Endothelial cell of umbilical vein (primary cell): ENCODE data around the gene LHX6. TPM values are rescaled to one million over a fixed set of nuclear protein-coding genes. Genes with fewer than 3 reads are reported as not detected.

Experiments used
- BruUV-seq: library from RNA; stranded (reverse); fragments of 400-500 nt; replicated peaks from 2 replicates; lab custom pipeline; 2021; lab: Mats Ljungman, UMichigan
- CTCF ChIA-PET: fragments of 300-600, 350-600 bp; sonication (Branson Sonifier 250); formaldehyde crosslinking; loops from one replicate; lab custom pipeline; 2021; ENCODE audit warnings: antibody characterized with exemption, inconsistent platforms; lab: Charles Lee
- POLR2A ChIA-PET: fragments of 300-600, 350-600 bp; sonication (Branson Sonifier 250); formaldehyde crosslinking; loops from one replicate; lab custom pipeline; 2021; ENCODE audit warnings: antibody characterized with exemption, inconsistent platforms; lab: Charles Lee
- DNase-seq: peaks from one replicate; pipeline ENCODE4 v3.0.0-alpha.2; 2011; ENCODE audit warnings: low read depth, low spot score
- FAIRE-seq: peaks from 2 replicates; lab custom pipeline; 2011; peaks lifted over from hg19 to GRCh38; lab: Jason Lieb, UNC
- H2AFZ ChIP-seq: 2 replicates; pipeline ENCODE4 v1.6.0; 2012; ENCODE audit warnings: low read depth, low read length, control low read depth, inconsistent platforms
- H3K27ac ChIP-seq: 2 replicates; pipeline ENCODE4 v1.5.1; 2011; ENCODE audit warnings: low read depth, mild to moderate bottlenecking, control low read depth, low read length, moderate library complexity; ENCODE audit not compliant: insufficient read depth
- H3K27me3 ChIP-seq, 2 experiments: 2 replicates each; pipeline versions ENCODE4 v1.6.0 to v1.6.1; 2011; ENCODE audit warnings: low read length in 2 of 2, mixed read lengths in 1 of 2; ENCODE audit not compliant: control insufficient read depth in 2 of 2, insufficient read depth in 2 of 2
- H3K36me3 ChIP-seq, 2 experiments: 2 replicates in 1 of 2; 3 replicates in 1 of 2; pipeline ENCODE4 v1.5.1; 2011; ENCODE audit warnings: low read length in 2 of 2, mild to moderate bottlenecking in 1 of 2, moderate library complexity in 1 of 2; ENCODE audit not compliant: control insufficient read depth in 2 of 2, insufficient read depth in 2 of 2; ENCODE audit errors: extremely low read depth in 1 of 2
- H3K4me1 ChIP-seq: 3 replicates; pipeline ENCODE4 v1.5.1; 2011; ENCODE audit warnings: mild to moderate bottlenecking, low read length; ENCODE audit not compliant: control insufficient read depth, insufficient read depth; ENCODE audit errors: extremely low read depth
- H3K4me2 ChIP-seq: 2 replicates; pipeline ENCODE4 v1.6.1; 2011; ENCODE audit warnings: low read length, control low read depth, mixed read lengths; ENCODE audit not compliant: insufficient read depth
- H3K4me3 ChIP-seq, 3 experiments: fragments of 200-600 bp in 1 of 3; sonication (generic), shearing (Covaris generic) in 1 of 3; replicated peaks in 1 of 3; 2 replicates each; pipeline ENCODE4 v1.5.1; 2011 to 2016; ENCODE audit warnings: control low read depth in 3 of 3, low read length in 3 of 3, mild to moderate bottlenecking in 2 of 3, inconsistent platforms in 1 of 3, low read depth in 1 of 3, moderate library complexity in 1 of 3; ENCODE audit not compliant: insufficient read depth in 1 of 3
- H3K79me2 ChIP-seq: 2 replicates; pipeline ENCODE4 v1.6.0; 2012; ENCODE audit warnings: low read length, inconsistent platforms; ENCODE audit not compliant: control insufficient read depth, insufficient read depth
- H3K9ac ChIP-seq: replicated peaks from 2 replicates; pipeline ENCODE3; 2011; ENCODE audit warnings: low read length, control low read depth; ENCODE audit not compliant: insufficient read depth; ENCODE audit errors: extremely low read depth
- H3K9me1 ChIP-seq: replicated peaks from 3 replicates; pipeline ENCODE4 v1.6.0; 2011; ENCODE audit warnings: mild to moderate bottlenecking, low read length; ENCODE audit not compliant: control insufficient read depth, insufficient read depth; ENCODE audit errors: extremely low read depth
- H3K9me3 ChIP-seq: replicated peaks from 2 replicates; pipeline ENCODE4 v1.5.1; 2012; ENCODE audit warnings: low read length, inconsistent platforms; ENCODE audit not compliant: control insufficient read depth, insufficient read depth
- H4K20me1 ChIP-seq: replicated peaks from 2 replicates; pipeline ENCODE3; 2011; ENCODE audit warnings: mild to moderate bottlenecking, low read length; ENCODE audit not compliant: control insufficient read depth, insufficient read depth; ENCODE audit errors: extremely low read depth
- CTCF ChIP-seq, 2 donors: IDR thresholded peaks; 1 replicate in 1 of 2; 2 replicates in 1 of 2; pipeline ENCODE4 v1.5.1; 2011; ENCODE audit warnings: low read length in 2 of 2, mild to moderate bottlenecking in 2 of 2, moderate library complexity in 2 of 2, control low read depth in 1 of 2, inconsistent platforms in 1 of 2, low read depth in 1 of 2; ENCODE audit not compliant: insufficient read depth in 1 of 2; ENCODE audit errors: extremely low read depth in 1 of 2
- EZH2 ChIP-seq: IDR thresholded peaks from 2 replicates; pipeline ENCODE4 v1.6.1; 2012; ENCODE audit warnings: borderline replicate concordance, low read depth, mild to moderate bottlenecking, moderate library complexity, low read length, inconsistent platforms; ENCODE audit not compliant: severe bottlenecking
- FOS ChIP-seq: IDR thresholded peaks from 2 replicates; pipeline ENCODE4 v1.6.1; 2011; ENCODE audit warnings: mild to moderate bottlenecking, low read length, moderate library complexity, borderline replicate concordance; ENCODE audit not compliant: insufficient read depth
- GATA2 ChIP-seq: IDR thresholded peaks from 2 replicates; pipeline ENCODE4 v1.7.0; 2011; ENCODE audit warnings: low read depth, mild to moderate bottlenecking, moderate library complexity, mixed read lengths, low read length; ENCODE audit not compliant: insufficient read length, insufficient read depth
- JUN ChIP-seq: IDR thresholded peaks from 2 replicates; pipeline ENCODE4 v1.6.1; 2011; ENCODE audit warnings: borderline replicate concordance, low read depth; ENCODE audit not compliant: insufficient read length, insufficient read depth
- MAX ChIP-seq: IDR thresholded peaks from 2 replicates; pipeline ENCODE4 v1.6.1; 2011; ENCODE audit not compliant: insufficient read depth, insufficient read length
- MYC ChIP-seq: IDR thresholded peaks from one replicate; pipeline ENCODE4 v1.6.1; 2011; ENCODE audit warnings: mild to moderate bottlenecking, low read depth, low read length
- POLR2A ChIP-seq: IDR thresholded peaks from 2 replicates; pipeline ENCODE4 v1.6.1; 2012; ENCODE audit warnings: low read depth, mild to moderate bottlenecking, control low read depth, low read length
- POLR2AphosphoS5 ChIP-seq: IDR thresholded peaks from 2 replicates; pipeline ENCODE4 v1.6.1; 2012; ENCODE audit warnings: low read depth, mild to moderate bottlenecking, control low read depth, low read length, moderate library complexity; ENCODE audit not compliant: insufficient read depth
- dilution Hi-C: fragments of 300-500 bp; cut with MboI; formaldehyde crosslinking; loops from one replicate; pipeline ENCODE4 v1.15.0; 2019; ENCODE audit warnings: low sequenced_read_pairs; ENCODE audit not compliant: extremely low pct_ligation_motif_present
- intact Hi-C: fragments of 100-400 bp; cut with micrococcal nuclease; formaldehyde crosslinking; loops from one replicate; pipeline ENCODE4 v1.10.0; 2022
- polyA plus RNA-seq, 4 experiments: library from polyadenylated mRNA; depleted of rRNA in 3 of 4; stranded (reverse) in 3 of 4; unstranded in 1 of 4; fragments of >200 nt; gene quantifications; 2 replicates each; pipeline versions ENCODE4 v1.2.1 to v1.2.3, GENCODE V29; 2011 to 2012; ENCODE audit warnings: missing spikeins in 1 of 4
- total RNA-seq: library from RNA; stranded (reverse); gene quantifications from 2 replicates; pipeline ENCODE4 v1.2.3, GENCODE V29; 2021

LHX6 gene
- total and polyA plus RNA-seq, 2 donors (not counting 3 experiments of a cell fraction or from before 2014, with no cell fraction given) = 2.4 to 18.4 TPM

GRCh38 chr9:122176916-122177315, 51.8 kb downstream of the LHX6 start:
- CTCF ChIA-PET = interaction anchor here (0.8 to 1.9 kb wide), 3 partner anchors 9 to 19 kb away, joined by 4 to 7 read pairs (median 5); no protein-coding TSS in a partner anchor
- DNase-seq (no peak), FAIRE-seq (no peak)
- H3K9me3 ChIP-seq = no peaks in the 10 kb centered on the region
- POLR2A ChIA-PET = no interaction called here
- H3K9me1 ChIP-seq = no peaks in the 10 kb centered on the region
- no peaks in the 10 kb centered on the region for H3K79me2 ChIP-seq
- no peaks in the 10 kb centered on the region for H3K4me1 ChIP-seq
- no peaks in the 10 kb centered on the region for H3K36me3 ChIP-seq
- TF ChIP-seq JUN (no peak), EZH2 (no peak), GATA2 (no peak), FOS (no peak), POLR2AphosphoS5 (no peak), POLR2A (no peak), CTCF (IDR thresholded peaks at IDR 0.05; ENCODE audit: extremely low read depth in 1 of 2, insufficient read depth in 1 of 2, low read depth in 1 of 2, low read length in 2 of 2) (no peak), MYC (no peak), MAX (no peak)
- no peak overlapping the region for H3K9ac ChIP-seq
- dilution Hi-C loops (no loop called here), intact Hi-C loops (no loop called here)
- no peak overlapping the region for H3K4me3 ChIP-seq
- no peak overlapping the region for H3K27ac ChIP-seq
- H3K27me3 ChIP-seq = peaks cover 24 to 29% of the 10 kb centered on the region in 2 experiments
- H2AFZ ChIP-seq = no peak overlapping the region
- H4K20me1 ChIP-seq = no peaks in the 10 kb centered on the region
- BruUV-seq = no TSS peak
- no peak overlapping the region for H3K4me2 ChIP-seq
